SIG-M5 (cell line): Measurements from ENCODE around the gene STAP2.

Experiments
- DNase-seq: peaks from one replicate; lab custom pipeline; 2025; lab: John Stamatoyannopoulos, UW

Gene STAP2

DNA sequence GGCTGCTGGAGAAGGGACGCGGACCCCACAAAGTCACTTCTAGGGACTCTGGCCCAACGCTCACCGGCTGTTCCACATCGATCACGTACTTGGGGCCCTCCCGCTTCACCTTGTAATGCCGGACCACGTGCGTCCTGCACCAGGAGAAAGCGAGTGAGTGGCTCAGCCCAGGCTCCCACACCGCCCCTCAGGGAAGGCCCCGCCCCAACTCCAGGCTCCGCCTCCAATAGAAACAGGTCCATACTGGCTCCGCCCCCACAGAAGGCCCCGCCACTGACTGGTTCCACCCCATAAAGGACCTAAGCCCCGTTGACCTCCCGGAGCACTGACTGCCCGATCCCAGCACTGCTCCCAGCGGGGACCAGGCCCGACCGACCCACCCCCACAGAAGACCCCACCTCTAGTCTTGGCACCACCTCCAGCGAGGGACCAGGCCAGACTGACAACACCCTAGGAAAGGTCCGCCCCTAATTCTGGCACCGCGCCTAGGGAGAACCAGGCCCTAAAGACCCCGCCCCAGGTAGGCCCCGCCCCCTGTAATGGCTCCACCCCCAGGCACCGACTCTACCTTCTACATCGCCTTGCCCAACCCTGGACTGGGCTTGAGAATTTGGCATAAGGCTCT, 11.3 kb downstream of the STAP2 start:
- DNase-seq: no peak

- no peak for DNase-seq
Observed at GRCh38 chr19:4326837-4327251, 11.8 kb downstream of the STAP2 start.

DNA sequence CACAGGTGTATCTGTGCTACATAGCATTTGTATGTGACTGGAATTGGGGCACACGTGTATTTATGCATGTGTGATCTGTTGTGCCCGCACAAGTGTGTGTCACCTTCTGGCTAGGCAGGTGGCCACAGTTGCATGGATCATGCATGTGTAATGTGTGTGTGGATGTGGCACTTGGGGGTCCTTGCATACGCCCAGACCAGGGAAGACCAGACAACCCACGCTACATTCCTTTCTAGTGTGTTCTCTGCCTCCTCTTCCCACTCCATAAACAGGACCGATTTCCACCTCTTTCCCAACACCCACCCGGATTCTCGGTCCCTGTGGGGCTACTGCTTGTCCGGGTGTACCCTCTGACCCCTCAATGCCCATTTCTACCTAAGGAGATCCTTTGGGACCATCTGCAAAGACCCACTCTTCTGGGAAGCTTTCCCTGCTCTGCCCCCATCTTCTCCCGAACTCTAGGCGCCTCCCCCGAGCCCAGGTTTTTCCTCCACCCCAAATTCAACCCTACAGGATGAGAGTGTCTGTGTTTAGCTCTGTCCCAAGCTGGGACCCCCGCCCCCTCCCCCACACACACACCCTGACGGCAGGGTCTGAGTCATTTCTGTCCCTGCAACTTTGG, 12.3 kb downstream of the STAP2 start:
- no peak for DNase-seq

- DNase-seq: no peak
Observed at GRCh38 chr19:4324228-4324627, 14.4 kb downstream of the STAP2 start.

GRCh38 chr19:4323692-4324091, 14.9 kb downstream of the STAP2 start:
- no peak for DNase-seq

DNA sequence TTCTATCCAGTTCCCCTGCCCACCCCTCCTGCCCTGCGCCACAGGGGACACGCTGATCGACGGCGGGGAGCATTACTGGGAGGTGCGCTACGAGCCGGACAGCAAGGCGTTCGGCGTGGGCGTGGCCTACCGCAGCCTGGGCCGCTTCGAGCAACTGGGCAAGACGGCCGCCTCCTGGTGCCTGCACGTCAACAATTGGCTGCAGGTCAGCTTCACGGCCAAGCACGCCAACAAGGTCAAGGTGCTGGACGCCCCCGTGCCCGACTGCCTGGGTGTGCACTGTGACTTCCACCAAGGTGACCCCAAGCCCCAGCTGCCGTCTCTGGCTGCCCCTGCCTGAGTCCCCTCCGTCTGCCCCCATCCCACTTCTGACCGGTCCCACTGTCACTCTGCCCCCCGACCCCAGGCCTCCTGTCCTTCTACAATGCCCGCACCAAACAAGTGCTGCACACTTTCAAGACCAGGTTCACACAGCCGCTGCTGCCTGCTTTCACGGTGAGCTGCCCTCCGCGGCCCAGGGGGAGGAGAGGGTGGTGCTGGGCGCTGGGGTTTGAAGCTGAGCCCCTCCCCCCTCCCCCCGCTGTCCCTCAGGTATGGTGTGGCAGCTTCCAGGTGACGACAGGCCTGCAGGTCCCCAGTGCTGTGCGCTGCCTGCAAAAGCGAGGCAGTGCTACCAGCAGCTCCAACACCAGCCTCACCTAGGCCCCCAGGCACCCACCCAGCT, 15.5 kb downstream of the STAP2 start:
- no peak for DNase-seq

DNA sequence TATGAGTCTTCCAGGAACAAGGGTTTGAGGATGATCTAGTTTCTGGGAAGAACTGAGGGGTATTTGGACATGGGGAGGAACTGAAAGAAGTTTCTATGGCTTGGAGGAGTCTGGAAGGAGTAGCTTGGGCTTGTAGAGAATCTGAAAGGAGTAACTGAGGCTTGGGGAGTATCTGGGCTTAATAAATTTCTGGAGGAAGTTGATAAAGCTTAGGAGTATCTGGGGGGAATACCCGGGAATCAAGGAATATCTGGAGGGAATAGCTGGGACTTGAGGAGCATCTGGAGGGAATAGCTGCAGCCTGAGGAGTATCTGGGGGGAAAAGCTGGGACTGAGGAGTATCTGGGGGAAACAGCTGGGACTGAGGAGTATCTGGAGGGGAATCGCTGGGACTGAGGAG, 18.2 kb downstream of the STAP2 start:
- DNase-seq: no peak

GRCh38 chr19:4319067-4319718, 19.4 kb downstream of the STAP2 start:
- DNase-seq: no peak

GRCh38 chr19:4318460-4318859, 20.2 kb downstream of the STAP2 start:
- no peak for DNase-seq

- no peak for DNase-seq
Observed at GRCh38 chr19:4316956-4317355, 21.7 kb downstream of the STAP2 start.

DNA sequence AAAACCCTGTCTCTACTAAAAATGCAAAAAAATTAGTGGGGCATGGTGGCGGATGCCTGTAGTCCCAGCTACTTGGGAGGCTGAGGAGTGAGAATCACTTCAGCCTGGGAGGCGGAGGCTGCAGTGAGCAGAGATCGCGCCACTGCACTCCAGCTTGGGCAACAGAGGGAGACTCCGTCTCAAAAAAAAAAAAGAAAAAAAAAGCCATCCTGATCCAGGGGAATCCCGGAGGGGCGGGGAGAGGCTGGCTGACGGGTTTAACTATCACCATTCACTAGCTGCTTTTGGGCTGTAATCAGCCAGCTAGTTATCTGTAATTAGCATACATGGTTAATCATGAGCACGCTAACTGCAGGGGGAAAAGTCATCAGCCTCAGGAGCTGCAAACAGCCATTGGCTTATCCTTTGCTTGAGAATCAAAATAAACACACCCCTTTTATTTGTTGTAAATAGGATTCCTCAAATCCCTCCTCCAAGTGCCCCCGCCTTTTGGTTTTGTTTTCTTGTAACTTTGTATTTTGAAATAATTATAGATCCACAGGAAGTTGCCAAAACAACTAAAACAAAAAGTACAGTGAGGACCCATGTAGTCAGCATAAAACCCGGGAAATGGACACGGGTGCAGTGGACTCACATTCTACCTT, 24.7 kb downstream of the STAP2 start:
- DNase-seq: no peak

DNA sequence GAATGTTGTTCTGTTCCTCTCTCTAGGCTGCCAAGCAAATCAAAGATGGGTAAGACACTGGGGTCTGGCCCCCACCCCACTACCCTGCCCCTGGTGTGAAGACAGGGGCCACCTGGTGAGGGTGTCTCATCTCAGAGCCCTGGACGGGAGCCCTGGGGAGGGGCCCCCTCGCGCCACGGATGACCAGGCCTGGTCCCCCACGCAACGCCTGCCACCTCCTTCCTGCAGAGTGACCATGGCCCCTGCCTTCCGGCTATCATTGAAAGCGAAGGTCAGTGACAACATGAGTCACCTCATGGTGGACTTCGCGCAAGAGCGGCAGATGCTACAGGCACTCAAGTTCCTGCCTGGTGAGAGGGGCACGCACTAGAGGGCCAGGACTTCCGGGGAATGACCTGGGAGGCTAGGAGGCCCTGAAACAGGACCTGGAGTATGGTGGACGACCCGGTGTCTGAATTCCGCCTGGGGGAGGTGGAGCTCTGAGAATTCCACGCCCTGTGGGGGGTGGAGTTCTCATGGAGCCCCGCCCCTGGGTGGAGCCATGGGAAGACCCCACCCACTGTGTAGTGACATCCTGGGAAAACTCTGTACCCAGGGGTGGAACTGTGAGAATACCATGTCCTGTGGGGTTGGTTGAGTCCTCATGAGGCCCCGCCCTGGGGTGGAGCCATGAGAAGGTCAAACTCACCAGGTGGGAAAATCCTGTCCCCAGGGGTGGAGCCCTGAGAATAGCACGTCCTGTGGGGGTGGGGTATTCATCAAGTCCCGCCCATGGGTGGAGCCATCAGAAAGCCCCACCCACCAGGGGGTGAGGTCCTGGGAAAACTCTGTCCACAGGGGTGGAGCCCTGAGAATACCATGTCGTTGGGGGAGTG, 28.1 kb downstream of the STAP2 start:
- DNase-seq: no peak

DNA sequence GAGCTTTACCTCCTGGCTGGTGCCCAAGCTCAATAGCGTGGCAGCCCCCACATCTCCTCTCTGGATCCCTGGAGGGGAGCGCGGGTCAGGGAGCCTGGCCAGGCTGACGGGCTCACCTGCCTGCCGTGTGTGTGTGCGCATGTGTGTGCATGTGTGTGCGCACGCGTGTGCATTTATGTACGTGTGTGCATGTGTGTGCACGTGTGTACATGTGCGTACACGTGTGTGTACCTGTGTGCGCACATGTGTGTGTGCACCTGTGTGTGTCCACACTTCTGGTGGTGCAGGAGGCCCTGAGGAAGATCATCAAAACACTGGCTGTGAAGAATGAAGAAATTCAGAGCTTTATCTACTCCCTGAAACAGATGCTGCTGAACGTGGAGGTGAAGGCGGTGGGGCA, 33.0 kb downstream of the STAP2 start:
- DNase-seq: no peak

DNA sequence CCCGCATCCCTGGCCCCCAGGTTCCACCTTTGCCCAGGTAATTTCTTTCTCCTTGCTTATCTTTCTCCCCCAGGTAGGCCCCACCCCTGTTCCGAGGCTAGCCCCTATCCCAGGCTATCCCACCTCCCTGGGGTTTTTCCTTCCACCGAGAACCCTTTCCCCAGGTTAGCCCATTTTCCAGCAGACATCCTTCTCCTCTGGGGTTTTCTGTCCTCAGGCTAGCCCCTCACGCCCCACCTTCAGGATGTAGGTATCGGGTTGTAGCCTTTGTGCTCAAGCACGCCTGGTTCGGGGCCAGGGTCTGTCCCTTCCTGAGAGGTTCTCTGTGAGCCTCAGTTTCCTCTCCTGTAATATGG, 33.4 kb downstream of the STAP2 start:
- no peak for DNase-seq

- no peak for DNase-seq
Observed at GRCh38 chr19:4304538-4305256, 33.9 kb downstream of the STAP2 start, which contains the start of gene FSD1. Gene FSD1, plus strand, starts transcription at chr19:4304598. Its CDS starts 149 bp downstream, at chr19:4304747.

DNA sequence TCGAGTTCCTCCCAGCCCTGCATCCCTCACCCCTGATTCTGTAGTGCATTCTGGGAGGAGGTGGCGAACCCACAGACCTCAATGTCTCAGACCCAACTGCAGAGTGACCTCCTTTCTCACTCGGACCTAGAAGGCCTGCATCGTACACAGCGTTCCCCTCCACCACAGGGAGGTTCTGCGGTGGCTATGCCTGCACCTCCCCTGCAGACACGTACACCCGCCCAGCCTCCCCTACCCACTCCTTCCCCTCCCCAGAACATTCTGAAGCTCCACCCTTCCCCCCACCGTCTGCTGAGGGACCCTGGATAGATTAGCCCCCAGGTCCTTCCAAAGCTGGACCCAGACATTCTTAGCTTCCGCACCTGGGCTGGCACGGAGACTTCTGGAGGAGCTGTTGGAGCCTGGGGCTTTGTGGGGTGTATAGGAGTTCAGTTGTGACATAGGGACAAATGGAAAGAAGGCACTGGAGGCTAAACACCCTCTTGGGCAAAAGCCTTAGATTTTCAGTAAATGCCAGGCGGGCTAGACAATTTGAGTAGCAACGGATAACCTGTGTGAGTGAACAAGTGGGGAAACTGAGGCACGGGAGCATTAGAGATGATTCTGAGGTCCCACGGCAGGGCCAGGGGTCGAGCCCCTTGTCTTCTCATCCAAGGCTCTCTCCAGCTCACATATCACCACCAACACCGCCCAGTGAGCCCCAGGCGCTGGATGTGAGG, 34.6 kb downstream of the STAP2 start:
- no peak for DNase-seq

DNA sequence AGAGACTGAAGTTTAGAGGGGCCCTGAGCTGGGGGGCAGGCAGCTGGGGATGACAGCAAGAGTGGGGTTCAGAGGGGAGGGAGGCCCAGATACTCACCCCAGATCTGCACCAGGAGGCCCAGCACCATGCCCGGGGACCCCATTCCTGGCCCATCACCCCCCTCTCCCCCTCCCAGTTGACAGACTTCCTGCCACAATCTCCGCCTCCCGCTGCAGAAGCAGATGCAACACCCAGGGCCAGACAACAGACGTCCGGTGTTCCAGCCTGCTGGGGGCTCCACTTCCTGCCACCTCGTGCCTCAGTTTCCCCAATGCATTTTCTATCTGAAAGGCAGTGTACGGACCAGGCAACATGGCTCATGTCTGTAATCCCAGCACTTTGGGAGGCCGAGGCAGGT, 36.4 kb downstream of the STAP2 start, which contains the start of gene TMIGD2:
TMIGD2 (minus strand) TSS at position 147 of the 398 bp plus-strand sequence; CDS start at position 143, 4 bp downstream.
- DNase-seq: no peak

DNA sequence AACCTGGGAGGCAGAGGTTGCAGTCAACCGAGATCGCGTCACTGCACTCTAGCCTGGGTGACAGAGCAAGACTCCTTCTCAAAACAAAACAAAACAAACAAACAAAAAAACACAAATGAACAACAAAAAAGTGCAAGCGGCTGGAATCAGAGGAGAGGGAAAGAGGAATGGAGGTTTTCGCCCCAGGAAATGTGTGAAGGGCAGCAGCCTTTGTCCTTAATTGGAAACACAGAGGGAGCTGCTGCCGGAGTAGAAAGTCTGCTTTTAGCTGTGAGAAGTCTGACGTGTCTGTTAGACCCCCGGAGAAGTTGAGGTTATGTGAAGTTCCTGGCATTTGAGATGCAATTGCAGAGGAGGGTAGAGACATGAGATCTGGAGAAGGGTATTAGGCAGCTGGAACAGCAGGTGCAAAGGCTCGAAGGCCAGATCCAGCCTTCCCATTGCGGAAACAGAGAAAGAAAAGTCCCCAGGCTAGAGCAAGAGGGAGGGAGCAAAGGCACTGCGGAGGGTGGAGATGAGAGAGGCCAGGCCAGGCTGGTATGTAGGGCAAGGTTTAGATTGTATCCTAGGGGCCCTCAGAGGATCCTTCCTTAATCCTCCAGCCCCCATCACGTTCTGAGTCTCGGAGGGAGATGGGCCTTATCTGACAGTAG, 36.9 kb downstream of the STAP2 start:
- DNase-seq: no peak

DNA sequence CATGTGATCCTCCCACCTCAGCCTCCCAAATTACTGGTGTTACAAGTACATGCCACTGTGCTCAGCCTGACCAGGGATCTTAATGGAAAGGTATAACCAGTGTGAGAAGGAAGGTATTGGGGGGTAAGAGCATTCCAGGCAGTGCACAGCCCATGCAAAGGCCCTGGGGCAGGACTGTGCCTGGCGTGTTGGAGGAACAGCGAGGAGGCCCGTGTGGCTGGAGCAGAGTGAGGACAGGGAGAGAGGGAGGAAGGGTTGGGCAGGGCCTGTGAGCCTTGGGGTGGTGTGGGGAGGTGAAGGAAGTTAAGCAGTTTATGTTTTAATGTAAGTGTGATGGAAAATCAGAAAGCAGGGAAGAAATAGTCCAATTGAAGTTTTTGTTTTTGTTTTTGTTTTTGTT, 38.0 kb downstream of the STAP2 start:
- no peak for DNase-seq
